ENCODE data around the gene ABCA4. TPM values are rescaled to one million over a fixed set of nuclear protein-coding genes. Genes with fewer than 3 reads are reported as not detected.
"Not testable (repeated sequence)": the region's sequence is repeated elsewhere in the genome, so short reads cannot be mapped to it uniquely, and the experiment has no call there.

ABCA4 gene
- polyA plus RNA-seq, 1 experiment = 0.25 TPM

GRCh38 chr1:93960641-93961147 lies 160.3 kb downstream of the ABCA4 start:
- H3K27me3 ChIP-seq (ENCODE audit: control insufficient read depth, insufficient read depth, low read length) = peaks cover 3% of the 10 kb centered on the region
- ChIA-PET POLR2A (interaction anchor here (0.5 kb wide), 1 partner anchor 15 kb away, joined by 3 read pairs; no protein-coding TSS in a partner anchor), CTCF (interaction anchor here (0.6 to 2.6 kb wide), 2 partner anchors 8 to 51 kb away, joined by 4 to 14 read pairs; partner anchors contain the start of gene GCLM)
- H3K36me3 ChIP-seq (ENCODE audit: control insufficient read depth, insufficient read depth, low read length) = no peaks in the 10 kb centered on the region
- no peak overlapping the region for H3K4me3 ChIP-seq (ENCODE audit: low read depth, low read length)
- peak; percentile 36 for DNase-seq (ENCODE audit: low read depth)
- TF ChIP-seq CTCF (IDR thresholded peaks at IDR 0.05; ENCODE audit: insufficient read depth, low read depth, low read length) = no peak

- POLR2A ChIA-PET = no interaction called here
These were observed 161.5 kb downstream of the ABCA4 start for GRCh38 chr1:93959413-93959812.

GRCh38 chr1:93958726-93959100 lies 162.2 kb downstream of the ABCA4 start:
- TF ChIP-seq CTCF (IDR thresholded peaks at IDR 0.05; ENCODE audit: insufficient read depth, low read depth, low read length) = no peak
- peaks cover 3% of the 10 kb centered on the region; the same call in 1 of the 2 replicates for H3K27me3 ChIP-seq (ENCODE audit: control insufficient read depth, insufficient read depth, low read length)
- no peak overlapping the region for H3K4me3 ChIP-seq (ENCODE audit: low read depth, low read length)
- DNase-seq (ENCODE audit: low read depth) = no peak
- H3K36me3 ChIP-seq (ENCODE audit: control insufficient read depth, insufficient read depth, low read length) = no peaks in the 10 kb centered on the region
- ChIA-PET POLR2A (no interaction called here), CTCF (interaction anchor here (0.8 to 2.6 kb wide), 5 partner anchors 49 to 377 kb away, joined by 3 to 14 read pairs (median 3); partner anchors contain the start of gene GCLM)

More at GRCh38 chr1:93959413-93959812, 161.5 kb downstream of the ABCA4 start:
- CTCF ChIA-PET = interaction anchor here (1.2 to 2.6 kb wide), 2 partner anchors 50 to 80 kb away, joined by 3 to 14 read pairs; partner anchors contain the start of gene GCLM
- Histone ChIP-seq H3K4me3 (ENCODE audit: low read depth, low read length) (no peak overlapping the region), H3K27me3 (ENCODE audit: control insufficient read depth, insufficient read depth, low read length) (peaks cover 3% of the 10 kb centered on the region; the same call in 1 of the 2 replicates), H3K36me3 (ENCODE audit: control insufficient read depth, insufficient read depth, low read length) (no peaks in the 10 kb centered on the region)
- TF ChIP-seq CTCF (IDR thresholded peaks at IDR 0.05; ENCODE audit: insufficient read depth, low read depth, low read length) = no peak
- DNase-seq (ENCODE audit: low read depth) = no peak

- no peak for TF ChIP-seq CTCF (IDR thresholded peaks at IDR 0.05; ENCODE audit: insufficient read depth, low read depth, low read length)
- CTCF ChIA-PET = interaction anchor here (0.7 to 1.7 kb wide), 5 partner anchors 19 to 378 kb away, joined by 3 to 4 read pairs (median 3); partner anchors contain the start of gene GCLM
- Histone ChIP-seq H3K27me3 (ENCODE audit: control insufficient read depth, insufficient read depth, low read length) (peaks cover 3% of the 10 kb centered on the region; the same call in 1 of the 2 replicates), H3K36me3 (ENCODE audit: control insufficient read depth, insufficient read depth, low read length) (no peaks in the 10 kb centered on the region), H3K4me3 (ENCODE audit: low read depth, low read length) (no peak overlapping the region)
- DNase-seq (ENCODE audit: low read depth) = no peak
- POLR2A ChIA-PET = no interaction called here
These were observed 162.8 kb downstream of the ABCA4 start for GRCh38 chr1:93958032-93958725.

GRCh38 chr1:93955765-93956164 lies 165.2 kb downstream of the ABCA4 start:
- no peak for DNase-seq (ENCODE audit: low read depth)
- no peaks in the 10 kb centered on the region for H3K27me3 ChIP-seq (ENCODE audit: control insufficient read depth, insufficient read depth, low read length)
- POLR2A ChIA-PET = no interaction called here
- CTCF ChIA-PET = no interaction called here
- H3K4me3 ChIP-seq (ENCODE audit: low read depth, low read length) = no peak overlapping the region
- TF ChIP-seq CTCF (IDR thresholded peaks at IDR 0.05; ENCODE audit: insufficient read depth, low read depth, low read length) = no peak
- no peaks in the 10 kb centered on the region for H3K36me3 ChIP-seq (ENCODE audit: control insufficient read depth, insufficient read depth, low read length)

- H3K4me3 ChIP-seq (ENCODE audit: low read depth, low read length); H3K27me3 ChIP-seq (ENCODE audit: control insufficient read depth, insufficient read depth, low read length); H3K36me3 ChIP-seq (ENCODE audit: control insufficient read depth, insufficient read depth, low read length); DNase-seq (ENCODE audit: low read depth); POLR2A ChIA-PET; CTCF ChIA-PET: not testable (repeated sequence)
These were observed 173.8 kb downstream of the ABCA4 start for GRCh38 chr1:93947002-93947686.
